Posterior cingulate gyrus (tissue), 11 donors: ENCODE results near the gene MED12L.
"Not testable (repeated sequence)": the region's sequence is repeated elsewhere in the genome, so short reads cannot be mapped to it uniquely, and the experiment has no call there.

Experiments used
- DNase-seq, 10 donors: peaks; one replicate each; pipeline versions ENCODE4 v3.0.0 to v3.0.0-alpha.2; 2020 to 2021; ENCODE audit warnings: mixed read lengths in 3 of 10
- intact Hi-C: fragments of 100-400 bp; cut with DNase I; formaldehyde crosslinking; loops from one replicate; pipeline ENCODE4 v1.15.1; 2023

The MED12L gene

DNA sequence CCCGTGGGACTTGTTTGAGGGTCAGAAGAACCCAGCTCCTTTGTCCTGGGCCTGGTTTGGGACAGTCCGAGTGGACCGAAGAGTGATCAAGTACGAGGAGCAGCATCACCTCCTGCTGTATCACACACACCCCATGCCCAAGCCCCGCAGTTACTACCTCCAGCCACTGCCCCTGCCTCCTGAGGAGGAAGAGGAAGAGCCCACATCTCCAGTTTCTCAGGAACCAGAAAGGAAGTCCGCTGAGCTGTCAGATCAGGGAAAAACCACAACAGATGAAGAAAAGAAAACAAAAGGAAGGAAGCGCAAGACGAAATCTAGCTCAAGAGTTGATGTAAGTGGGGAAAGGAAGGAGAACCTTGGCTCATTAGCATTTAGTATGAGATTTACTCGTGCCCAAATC is 302.4 kb downstream of the MED12L start:
- intact Hi-C loops, result no loop called here
- DNase-seq, result peak in 1 of 10 donors; percentile 59

- intact Hi-C loops, result no loop called here
- DNase-seq, result no peak
These were observed 306.3 kb downstream of the MED12L start for GRCh38 chr3:151391720-151392119.

DNA sequence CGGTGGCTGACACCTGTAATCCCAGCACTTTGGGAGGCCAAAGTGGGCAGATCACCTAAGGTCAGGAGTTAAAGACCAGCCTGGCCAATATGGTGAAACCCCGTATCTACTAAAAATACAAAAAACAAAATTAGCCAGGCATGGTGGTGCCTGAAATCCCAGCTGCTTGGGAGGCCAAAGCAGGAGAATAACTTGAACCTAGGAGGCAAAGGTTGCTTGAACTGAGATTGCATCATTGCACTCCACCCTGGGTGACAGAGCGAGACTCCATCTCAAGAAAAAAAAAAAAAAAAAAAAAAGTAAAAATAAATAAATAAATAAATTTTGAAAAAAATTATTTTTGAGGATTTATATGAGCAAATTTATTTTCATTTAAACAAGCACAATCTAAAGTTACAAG is 306.7 kb downstream of the MED12L start:
- DNase-seq, intact Hi-C loops: not testable (repeated sequence)

DNA sequence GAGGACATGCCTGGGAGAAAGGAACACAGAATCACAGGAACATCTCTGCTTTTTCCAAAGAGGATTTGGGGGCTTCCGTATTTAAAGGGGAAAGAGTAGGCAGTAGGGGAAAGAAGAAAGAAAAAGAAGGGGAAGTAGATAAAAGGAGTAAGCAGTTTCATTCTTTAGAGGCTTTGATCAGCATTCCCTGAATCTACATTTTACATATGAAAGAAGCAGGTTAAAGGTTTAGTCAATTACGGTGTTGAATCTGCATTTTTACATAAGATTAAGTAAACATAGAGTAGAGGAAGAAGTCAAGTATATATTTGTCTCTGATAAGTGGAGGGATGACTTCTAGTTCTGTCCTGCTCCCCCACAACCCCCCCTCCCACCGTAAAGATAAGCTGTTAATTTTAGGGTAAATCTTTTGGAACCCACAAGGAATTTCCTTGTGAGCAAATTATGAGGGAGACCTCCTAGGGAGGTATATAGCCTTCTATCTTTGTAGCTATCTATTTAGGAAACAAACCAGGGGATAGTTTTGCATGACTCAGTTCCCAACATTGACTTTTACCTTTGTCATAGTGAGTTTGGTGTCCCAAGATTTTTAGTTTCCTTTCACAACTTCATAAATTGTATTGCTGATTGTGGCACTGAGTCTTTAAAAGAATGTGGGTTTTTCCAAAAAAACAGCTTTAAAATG is 307.8 kb downstream of the MED12L start:
- no peak for DNase-seq
- intact Hi-C loops, result no loop called here

DNA sequence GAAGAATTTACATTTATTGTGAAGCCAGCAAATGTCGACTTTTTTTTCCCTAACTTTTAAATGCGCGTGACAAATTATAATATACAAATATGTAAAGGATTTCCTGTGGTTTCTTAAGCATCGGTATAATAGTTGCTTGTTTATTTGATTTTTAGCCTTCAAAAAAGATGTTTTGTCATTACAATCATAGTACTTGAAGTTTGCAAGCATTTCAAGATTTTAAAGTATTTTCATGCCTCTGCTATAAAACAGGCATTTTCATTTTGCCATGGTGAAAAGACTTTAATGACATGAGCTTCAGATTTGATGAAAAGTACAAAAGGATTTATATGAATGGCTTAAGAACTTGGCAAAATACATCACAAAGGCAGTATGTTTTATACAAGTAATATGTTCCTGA is 308.5 kb downstream of the MED12L start:
- intact Hi-C loops, result no loop called here
- DNase-seq, result no peak

- intact Hi-C loops, result no loop called here
- DNase-seq, result no peak
These were observed 309.1 kb downstream of the MED12L start for GRCh38 chr3:151394611-151395010.

GRCh38 chr3:151395806-151396205 is 310.3 kb downstream of the MED12L start:
- no peak for DNase-seq
- intact Hi-C loops, result no loop called here

DNA sequence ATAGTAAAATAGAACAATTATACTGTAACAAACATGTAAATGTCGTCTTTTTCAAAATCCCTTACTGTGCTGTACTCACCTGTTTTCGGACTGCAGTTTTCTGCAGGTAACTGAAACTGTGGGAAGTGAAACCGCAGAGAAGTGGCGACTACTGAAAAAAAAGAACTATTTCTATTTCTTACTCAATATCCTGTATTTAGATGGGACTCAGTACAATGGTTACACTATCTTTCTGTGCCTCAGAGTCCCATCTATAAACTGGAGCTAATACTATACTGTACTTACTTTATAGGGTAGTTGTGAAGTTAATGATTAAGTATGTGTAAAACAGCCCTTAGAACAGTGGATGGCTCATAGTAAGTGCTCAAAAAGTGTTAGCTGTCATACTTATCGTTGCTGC is 313.4 kb downstream of the MED12L start:
- intact Hi-C loops, result no loop called here
- DNase-seq, result no peak

- DNase-seq, result no peak
These were observed 314.9 kb downstream of the MED12L start for GRCh38 chr3:151400341-151400740.

GRCh38 chr3:151402349-151402748 is 316.9 kb downstream of the MED12L start:
- intact Hi-C loops, result no loop called here
- no peak for DNase-seq

More at GRCh38 chr3:151400341-151400740, 314.9 kb downstream of the MED12L start:
- intact Hi-C loops, result no loop called here

- intact Hi-C loops, result no loop called here
- DNase-seq, result no peak
These were observed 317.8 kb downstream of the MED12L start for GRCh38 chr3:151403246-151403645.

DNA sequence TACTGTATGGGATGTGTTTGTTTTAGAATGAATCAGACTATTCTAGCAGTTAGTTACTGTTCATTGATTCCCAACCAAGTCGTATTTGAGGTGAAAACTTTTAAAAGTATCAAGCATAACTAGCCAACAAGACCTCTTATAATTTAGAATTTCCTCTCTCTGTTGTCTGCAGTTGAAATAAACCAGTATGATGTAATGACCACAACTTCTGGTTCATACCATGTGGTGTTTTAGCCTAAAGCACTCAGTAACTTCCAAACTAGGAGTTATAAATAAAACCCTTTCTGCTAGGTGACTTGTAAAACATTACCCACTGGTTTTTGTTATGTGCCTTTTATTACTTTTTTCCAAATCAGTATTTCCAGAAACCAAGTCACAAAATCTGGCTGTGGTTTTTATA is 318.9 kb downstream of the MED12L start:
- intact Hi-C loops, result no loop called here
- DNase-seq, result no peak

DNA sequence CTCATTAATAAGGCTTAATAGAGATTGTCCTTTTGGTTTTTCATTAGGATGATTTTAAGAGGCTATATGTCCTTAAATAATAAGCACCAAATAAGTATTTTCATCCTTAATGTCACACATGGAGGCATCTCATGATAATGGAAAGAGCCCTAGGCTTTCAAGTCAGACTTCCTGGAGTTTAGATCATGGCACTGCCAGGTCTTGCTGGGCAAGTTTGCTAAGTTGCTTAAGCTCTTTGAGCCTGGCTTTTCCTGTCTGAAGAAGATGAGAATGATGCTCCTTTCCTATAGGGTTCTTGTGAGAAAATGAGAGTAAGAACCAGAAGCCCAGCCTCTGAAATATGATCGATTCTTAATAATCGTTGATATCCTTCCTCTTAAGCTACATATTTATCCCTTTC is 322.5 kb downstream of the MED12L start:
- DNase-seq, result no peak
- intact Hi-C loops, result no loop called here

GRCh38 chr3:151410891-151411559 is 325.6 kb downstream of the MED12L start:
- intact Hi-C loops, result no loop called here
- no peak for DNase-seq

DNA sequence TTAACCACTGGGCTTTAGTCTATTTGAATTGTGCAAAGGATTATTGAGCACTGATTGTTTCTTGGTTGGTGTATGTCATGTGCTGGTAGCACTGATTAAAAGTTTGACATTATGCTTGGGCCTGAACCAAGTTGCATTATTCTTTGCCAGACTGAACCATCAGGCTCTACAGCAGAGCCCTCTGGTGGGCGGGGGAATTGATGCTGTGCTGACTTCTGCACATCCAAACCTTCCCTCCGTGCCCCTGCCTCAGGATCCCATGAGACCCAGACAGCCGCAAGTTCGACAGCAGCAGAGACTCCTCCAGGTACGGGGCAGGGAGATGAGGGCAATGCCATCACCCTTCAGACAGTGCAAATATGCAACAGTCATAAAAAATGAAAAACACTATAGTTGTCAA is 327.5 kb downstream of the MED12L start:
- DNase-seq, result no peak
- intact Hi-C loops, result no loop called here

- no peak for DNase-seq
- intact Hi-C loops, result no loop called here
These were observed 329.8 kb downstream of the MED12L start for GRCh38 chr3:151415289-151415688.

GRCh38 chr3:151419806-151420205 is 334.3 kb downstream of the MED12L start:
- intact Hi-C loops, result no loop called here
- DNase-seq, result no peak

DNA sequence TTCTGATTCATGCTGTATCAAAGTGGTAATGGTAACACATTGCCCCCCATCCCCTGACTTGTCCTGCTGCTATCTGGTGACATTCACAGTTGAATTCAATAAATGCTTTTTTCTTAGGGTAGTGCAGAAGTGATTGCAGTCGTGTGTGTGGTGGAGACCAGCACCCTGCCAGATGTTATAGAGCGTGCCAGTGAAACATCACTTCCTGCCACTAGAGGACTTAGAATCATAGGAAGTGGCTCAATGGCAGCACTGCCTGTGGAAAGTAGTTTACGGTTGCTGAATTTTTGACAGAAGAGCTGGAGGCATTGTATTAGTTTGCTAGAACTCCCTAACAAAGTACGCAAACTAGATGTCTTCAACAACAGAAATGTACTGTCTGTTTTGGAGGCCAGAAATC is 336.5 kb downstream of the MED12L start:
- intact Hi-C loops, result no loop called here
- no peak for DNase-seq

- intact Hi-C loops, result no loop called here
These were observed 337.6 kb downstream of the MED12L start for GRCh38 chr3:151423091-151423490.

GRCh38 chr3:151425627-151426340 is 340.3 kb downstream of the MED12L start:
- no peak for DNase-seq
- intact Hi-C loops, result no loop called here

More at GRCh38 chr3:151423091-151423490, 337.6 kb downstream of the MED12L start:
- no peak for DNase-seq

DNA sequence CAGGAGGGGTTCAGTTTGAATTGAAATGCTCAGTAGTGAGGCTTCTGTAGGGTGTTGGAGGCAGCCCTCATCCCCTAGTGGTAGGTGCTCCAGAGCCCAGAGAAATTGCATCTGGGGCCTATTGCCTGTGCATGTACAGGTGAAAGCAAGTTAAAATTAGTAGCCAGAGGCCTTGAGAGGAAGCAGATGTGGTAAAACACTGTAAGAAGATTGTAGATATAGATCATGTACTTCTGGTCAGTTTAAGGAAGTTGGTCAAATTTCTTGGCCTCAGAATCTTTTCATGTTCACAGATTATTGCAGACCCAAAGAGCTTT is 340.8 kb downstream of the MED12L start:
- DNase-seq, result no peak
- intact Hi-C loops, result no loop called here

GRCh38 chr3:151428386-151428785 is 342.9 kb downstream of the MED12L start:
- DNase-seq, result no peak
- intact Hi-C loops, result no loop called here
